ENCODE results near the gene HIGD1A. TPM values are rescaled to one million over a fixed set of nuclear protein-coding genes. Genes with fewer than 3 reads are reported as not detected.

HIGD1A gene
- total and polyA plus RNA-seq, 2 of the 8 experiments (the other 6 are each of a cell fraction or from before 2014, with no cell fraction given): 67.3 to 95.4 TPM

- no peak within 1 kb of the TSS for H2BK20ac ChIP-seq (ENCODE audit: low read length)
- no peaks in the 10 kb centered on the region for H3K9me3 ChIP-seq (ENCODE audit: insufficient read depth in 2 of 2, low read depth in 1 of 2, low read length in 1 of 2)
- H2BK5ac ChIP-seq (ENCODE audit: low read depth, low read length): no peak within 1 kb of the TSS
- H3K36me3 ChIP-seq (ENCODE audit: control insufficient read depth in 2 of 4, insufficient read depth in 4 of 4, low read length in 3 of 4): no peaks in the 10 kb centered on the region
- H2AFZ ChIP-seq (ENCODE audit: low read length): no peak within 1 kb of the TSS
- no peak within 1 kb of the TSS for H2BK15ac ChIP-seq (ENCODE audit: low read length)
- H2AK5ac ChIP-seq (ENCODE audit: low read depth, low read length): no peak within 1 kb of the TSS
- H3K4ac ChIP-seq (replicated peaks; ENCODE audit: insufficient read length, low read depth, low read length): no peak within 1 kb of the TSS
- H3K9ac ChIP-seq (replicated peaks in 1 of 4; ENCODE audit: extremely low read depth in 1 of 4, low read depth in 3 of 4, low read length in 3 of 4): no peak within 1 kb of the TSS
- no peak within 1 kb of the TSS for H3K14ac ChIP-seq (ENCODE audit: insufficient read length)
- no peak for FAIRE-seq
- H3K23ac ChIP-seq (ENCODE audit: insufficient read length): no peak within 1 kb of the TSS
- no peak within 1 kb of the TSS for H3K4me2 ChIP-seq (ENCODE audit: insufficient read depth in 1 of 2, low read depth in 2 of 2, low read length in 2 of 2)
- no peak within 1 kb of the TSS for H2BK120ac ChIP-seq (replicated peaks; ENCODE audit: low read depth, low read length)
- 87% methylated on average over 5 of the region's 5 CpGs; no CpG with 5 or more reads in 1 of the 2 experiments for WGBS, 2 experiments (ENCODE audit: extremely low coverage in 1 of 2, insufficient coverage in 1 of 2, insufficient read length in 1 of 2, insufficient replicate concordance in 2 of 2, low coverage in 1 of 2, low lambda C conversion rate in 2 of 2, missing lambda C conversion rate in 1 of 2)
- POLR2A ChIA-PET (ENCODE audit: partially characterized antibody): no interaction called here
- no peak within 1 kb of the TSS for H4K8ac ChIP-seq (ENCODE audit: extremely low read depth, insufficient read depth, low read length)
- no peak within 1 kb of the TSS for H3K4me3 ChIP-seq (ENCODE audit: extremely low read depth in 1 of 4, insufficient read depth in 2 of 4, low read depth in 3 of 4, low read length in 4 of 4)
- CTCF ChIA-PET (ENCODE audit: partially characterized antibody): interaction anchor here (0.6 to 2.8 kb wide), 2 partner anchors 28 to 97 kb away, joined by 3 to 11 read pairs; no protein-coding TSS in a partner anchor
- H3K56ac ChIP-seq (replicated peaks; ENCODE audit: insufficient read length, low read depth, low read length): no peak within 1 kb of the TSS
- H2BK12ac ChIP-seq (ENCODE audit: low read depth, low read length): no peak within 1 kb of the TSS
- no peak within 1 kb of the TSS for H4K5ac ChIP-seq (ENCODE audit: insufficient read length, low read depth, low read length)
- no peak within 1 kb of the TSS for H3K27ac ChIP-seq (ENCODE audit: low read depth, low read length)
- no peak within 1 kb of the TSS for H3K18ac ChIP-seq (ENCODE audit: extremely low read depth, low read length)
- H3K79me2 ChIP-seq (ENCODE audit: control insufficient read depth in 1 of 2, insufficient read depth in 2 of 2, low read length in 2 of 2): no peaks in the 10 kb centered on the region
- no peak within 1 kb of the TSS for H4K91ac ChIP-seq (replicated peaks; ENCODE audit: insufficient read length, low read length)
- H3K4me1 ChIP-seq (replicated peaks in 1 of 4; ENCODE audit: control insufficient read depth in 3 of 4, insufficient read depth in 4 of 4, low read length in 3 of 4): peaks cover 0 to 5% (median 0%) of the 10 kb centered on the region in 4 experiments; a peak in 1 of 7 replicates
- peaks cover 0 to 9% (median 5%) of the 10 kb centered on the region in 4 experiments; a peak in 3 of 7 replicates for H3K27me3 ChIP-seq (replicated peaks in 1 of 4; ENCODE audit: control insufficient read depth in 3 of 4, extremely low read depth in 1 of 4, insufficient read depth in 3 of 4, low read length in 3 of 4)
- no peaks in the 10 kb centered on the region for H3K79me1 ChIP-seq (ENCODE audit: low read depth, low read length)
- H4K20me1 ChIP-seq (replicated peaks in 1 of 2; ENCODE audit: control insufficient read depth in 1 of 2, insufficient read depth in 2 of 2, low read length in 2 of 2): no peaks in the 10 kb centered on the region
- no peak for DNase-seq (ENCODE audit: low read depth in 1 of 2, low spot score in 2 of 2)
- TF ChIP-seq ASH2L (IDR thresholded peaks at IDR 0.05; ENCODE audit: low read length) (no peak), E2F6 (IDR thresholded peaks at IDR 0.05) (no peak), SUZ12 (IDR thresholded peaks at IDR 0.05; ENCODE audit: low read length) (no peak), SP1 (IDR thresholded peaks at IDR 0.05; ENCODE audit: low read depth, low read length) (no peak), CEBPB (IDR thresholded peaks at IDR 0.05; ENCODE audit: low read depth, low read length) (no peak), TBP (IDR thresholded peaks at IDR 0.05; ENCODE audit: low read depth, low read length) (no peak), KDM4A (IDR thresholded peaks at IDR 0.05; ENCODE audit: low read depth, low read length, severe bottlenecking) (no peak)
- peaks cover 5% of the 10 kb centered on the region; the same call in 1 of the 2 replicates for H3K23me2 ChIP-seq (ENCODE audit: low read depth, low read length)
These were observed 4.9 kb upstream of the HIGD1A start, which contains the start of gene ACKR2 for GRCh38 chr3:42809202-42809601. Gene ACKR2, plus strand, starts transcription at chr3:42809445. Its CDS starts 55,058 bp downstream, at chr3:42864503.

All from H1 (cell line).